GM19239 (cell line): ENCODE data around the gene CFI.

ENCODE experiments used
- DNase-seq: peaks from one replicate; pipeline ENCODE4 v3.0.0; 2011; ENCODE audit warnings: low spot score; ENCODE audit not compliant: insufficient read length
- FAIRE-seq: peaks from 2 replicates; lab custom pipeline; 2011; peaks lifted over from hg19 to GRCh38; lab: Jason Lieb, UNC

CFI gene

GRCh38 chr4:109699553-109700225 lies 102.1 kb downstream of the CFI start:
- FAIRE-seq (no peak), DNase-seq (no peak)

- no peak for DNase-seq
- FAIRE-seq: no peak
Measured at GRCh38 chr4:109698656-109699055, 103.1 kb downstream of the CFI start.

- peak; percentile 28 for FAIRE-seq
- no peak for DNase-seq
Measured at GRCh38 chr4:109691411-109691920, 110.3 kb downstream of the CFI start.
